Activated CD8-positive, alpha-beta memory T cell treated with anti-CD3 and anti-CD28 coated beads for 36 hours (primary cell): ENCODE data around the gene NHLH1. TPM values are rescaled to one million over a fixed set of nuclear protein-coding genes. Genes with fewer than 3 reads are reported as not detected.
"Not testable (repeated sequence)": the region's sequence is repeated elsewhere in the genome, so short reads cannot be mapped to it uniquely, and the experiment has no call there.

Experiments used
- CTCF ChIA-PET: fragments of 350-600 bp; sonication (Branson Sonifier 250); formaldehyde crosslinking; loops from one replicate; lab custom pipeline; 2021; ENCODE audit warnings: antibody characterized with exemption; lab: Charles Lee
- POLR2A ChIA-PET: fragments of 350-600 bp; sonication (Branson Sonifier 250); formaldehyde crosslinking; loops from one replicate; lab custom pipeline; 2021; ENCODE audit warnings: antibody characterized with exemption; lab: Charles Lee
- total RNA-seq, 2 experiments: library from RNA; stranded (reverse); gene quantifications; one replicate each; pipeline ENCODE4 v1.2.3, GENCODE V29; 2021

Gene NHLH1
- total RNA-seq, 2 experiments from 2014 or later = 0.46 to 0.59 TPM

DNA sequence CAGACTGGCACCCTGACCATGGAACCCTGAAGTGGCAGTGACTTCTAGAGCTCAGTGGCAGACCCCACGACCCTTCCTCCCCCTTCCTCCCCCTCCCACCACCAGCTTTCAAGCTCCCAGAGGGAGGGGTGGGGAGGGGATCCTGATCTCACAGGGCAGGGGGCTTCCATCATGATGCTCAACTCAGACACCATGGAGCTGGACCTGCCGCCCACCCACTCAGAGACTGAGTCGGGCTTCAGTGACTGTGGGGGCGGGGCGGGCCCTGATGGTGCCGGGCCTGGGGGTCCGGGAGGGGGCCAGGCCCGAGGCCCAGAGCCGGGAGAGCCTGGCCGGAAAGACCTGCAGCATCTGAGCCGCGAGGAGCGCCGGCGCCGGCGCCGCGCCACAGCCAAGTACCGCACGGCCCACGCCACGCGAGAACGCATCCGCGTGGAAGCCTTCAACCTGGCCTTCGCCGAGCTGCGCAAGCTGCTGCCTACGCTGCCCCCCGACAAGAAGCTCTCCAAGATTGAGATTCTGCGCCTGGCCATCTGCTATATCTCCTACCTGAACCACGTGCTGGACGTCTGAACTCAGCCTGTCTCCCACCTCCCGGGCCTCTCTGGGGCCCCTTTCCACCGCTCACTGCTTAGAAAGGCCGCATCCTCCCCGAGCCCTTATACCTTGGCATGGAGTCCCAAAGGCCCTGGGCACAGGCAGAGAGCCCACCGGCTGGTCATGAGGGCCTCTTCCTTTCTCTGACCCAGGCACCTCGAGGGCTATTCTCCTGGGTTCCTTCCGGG is 3.9 kb downstream of the NHLH1 start:
- ChIA-PET CTCF (interaction anchor here (1.5 kb wide), 1 partner anchor 80 kb away, joined by 3 read pairs; no protein-coding TSS in a partner anchor), POLR2A (no interaction called here)

DNA sequence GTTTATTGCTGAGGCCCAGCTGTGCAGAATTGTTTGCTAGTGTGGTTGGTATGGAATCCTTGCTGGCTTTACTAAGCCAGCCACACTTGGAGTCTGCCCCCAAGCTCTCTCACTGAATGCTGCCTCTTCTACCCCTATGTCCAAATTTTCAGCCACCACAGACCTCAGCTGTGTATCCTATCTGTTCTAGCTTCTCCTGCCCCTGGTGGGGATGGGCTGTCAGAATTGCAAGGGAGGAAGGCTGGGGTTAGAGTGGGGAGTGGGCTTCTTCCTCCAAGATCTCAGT is 4.4 kb downstream of the NHLH1 start:
- ChIA-PET CTCF (interaction anchor here (1.5 kb wide), 1 partner anchor 80 kb away, joined by 3 read pairs; no protein-coding TSS in a partner anchor), POLR2A (no interaction called here)

DNA sequence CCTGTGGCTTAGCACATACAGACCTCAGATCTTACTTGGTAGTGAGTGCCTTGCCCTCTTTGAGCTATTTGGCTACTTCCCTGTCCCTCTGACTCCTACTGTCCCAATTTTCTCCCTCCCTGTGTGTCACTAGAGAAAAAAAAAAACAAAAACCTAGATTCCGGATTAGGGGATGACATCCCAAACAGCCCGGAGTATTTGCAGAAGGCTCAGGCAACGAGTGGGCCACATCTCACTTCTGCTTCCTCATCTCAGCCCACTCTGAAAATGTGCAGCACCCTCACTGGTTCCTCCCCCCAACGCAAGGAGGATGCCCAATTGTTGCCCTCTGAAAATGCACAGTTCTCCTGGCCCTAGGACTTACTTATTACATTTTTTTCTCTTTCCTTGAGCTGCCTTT is 4.9 kb downstream of the NHLH1 start:
- POLR2A ChIA-PET = no interaction called here
- CTCF ChIA-PET = interaction anchor here (1.5 kb wide), 1 partner anchor 81 kb away, joined by 3 read pairs; no protein-coding TSS in a partner anchor

DNA sequence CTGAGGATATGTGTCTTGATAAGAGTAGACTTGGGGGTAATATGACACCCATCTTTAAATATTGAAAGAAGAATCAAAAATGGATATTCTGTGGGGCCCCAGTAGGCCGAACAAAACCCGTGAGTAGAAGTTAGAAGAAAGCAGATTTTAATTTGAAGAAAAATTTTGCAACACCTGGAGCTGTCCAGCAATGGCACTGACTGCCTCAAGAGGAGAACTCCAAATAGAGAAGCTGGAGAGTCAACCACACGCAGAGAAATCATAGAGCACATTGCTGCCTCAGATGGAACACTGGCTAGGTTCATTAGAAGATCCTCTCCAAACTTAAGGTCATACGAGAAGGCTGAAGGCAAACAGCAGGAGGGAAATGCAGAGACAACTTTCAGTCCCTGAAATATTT is 6.8 kb downstream of the NHLH1 start:
- POLR2A ChIA-PET = no interaction called here
- CTCF ChIA-PET = interaction anchor here (2.9 kb wide), 1 partner anchor 19 kb away, joined by 8 read pairs; no protein-coding TSS in a partner anchor

DNA sequence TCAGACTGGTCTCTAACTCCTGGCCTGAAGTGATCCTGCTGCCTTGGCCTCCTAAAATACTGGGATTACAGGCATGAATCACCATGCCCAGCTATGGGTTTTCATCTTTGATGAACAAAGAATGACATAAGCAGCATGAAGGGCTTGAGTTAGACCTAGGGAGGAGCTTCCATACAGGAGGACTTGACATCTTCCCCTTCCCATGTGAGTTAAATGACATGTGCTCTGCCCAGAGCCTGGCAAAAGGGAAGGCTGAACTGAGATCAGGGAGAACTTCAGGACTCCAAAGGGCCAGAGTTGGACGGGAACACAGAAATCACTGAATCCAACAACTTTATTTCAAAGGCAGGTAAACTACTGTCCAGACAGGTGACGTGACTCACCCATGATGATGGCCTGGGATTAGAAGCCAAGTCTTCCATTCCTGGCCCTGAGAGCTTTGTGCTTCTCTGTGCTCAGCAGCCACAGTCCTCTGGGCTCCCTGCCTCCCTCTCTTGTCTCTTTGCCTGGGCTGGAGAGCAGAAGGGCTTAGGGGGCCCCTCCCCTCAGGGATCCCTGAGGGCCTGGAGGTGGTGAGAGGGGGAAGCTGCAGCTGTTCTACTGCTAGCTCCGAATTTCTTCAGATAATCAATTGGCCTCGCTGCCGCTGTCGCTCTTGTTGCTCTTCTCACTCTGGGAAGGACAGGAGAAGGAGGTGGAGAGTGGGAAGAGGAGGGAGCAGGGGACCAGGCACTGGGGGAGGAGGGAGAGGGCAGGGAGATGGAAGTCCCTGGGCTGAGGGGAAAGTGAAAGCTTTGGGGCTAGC is 7.6 kb downstream of the NHLH1 start:
- ChIA-PET POLR2A (no interaction called here), CTCF (interaction anchor here (0.6 to 2.9 kb wide), 5 partner anchors 20 to 182 kb away, joined by 3 to 8 read pairs (median 4); no protein-coding TSS in a partner anchor)

DNA sequence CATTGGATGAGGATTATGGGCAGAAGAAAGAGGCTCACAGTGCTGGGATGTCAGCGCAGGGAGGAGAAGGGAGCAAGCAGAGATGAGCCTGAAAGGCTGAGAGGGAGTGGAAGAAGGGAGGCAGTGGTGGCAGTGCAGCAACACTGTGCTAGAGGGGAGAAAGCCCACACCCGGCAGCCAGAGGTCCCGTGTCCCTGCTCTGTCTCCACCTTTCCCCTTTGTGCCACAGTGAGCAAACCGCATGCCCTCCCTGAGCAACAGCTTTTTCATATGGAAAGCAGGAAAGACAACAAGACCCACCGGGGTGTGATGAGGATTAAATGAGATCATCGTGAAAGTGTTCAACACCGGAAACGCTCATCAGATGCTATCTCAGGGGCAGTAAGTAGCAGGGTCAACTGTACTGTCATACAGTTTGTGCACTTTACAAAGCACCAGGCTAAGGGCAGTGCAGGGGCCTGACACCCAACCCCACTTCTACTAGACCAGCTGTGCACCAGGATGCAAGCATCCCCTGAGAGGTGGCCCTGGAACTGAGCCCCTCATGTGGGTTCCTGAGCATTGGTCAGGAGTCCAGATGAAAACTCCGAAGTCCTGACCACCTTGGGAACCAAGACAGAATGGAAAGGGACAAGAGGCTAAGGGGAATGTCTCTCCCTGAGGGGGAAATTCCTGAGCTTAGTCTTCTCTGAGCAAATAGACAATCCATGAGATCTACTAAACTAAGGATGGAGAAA is 9.1 kb downstream of the NHLH1 start:
- CTCF ChIA-PET = interaction anchor here (0.7 to 3.8 kb wide), 12 partner anchors 10 to 275 kb away, joined by 3 to 20 read pairs (median 4); no protein-coding TSS in a partner anchor

DNA sequence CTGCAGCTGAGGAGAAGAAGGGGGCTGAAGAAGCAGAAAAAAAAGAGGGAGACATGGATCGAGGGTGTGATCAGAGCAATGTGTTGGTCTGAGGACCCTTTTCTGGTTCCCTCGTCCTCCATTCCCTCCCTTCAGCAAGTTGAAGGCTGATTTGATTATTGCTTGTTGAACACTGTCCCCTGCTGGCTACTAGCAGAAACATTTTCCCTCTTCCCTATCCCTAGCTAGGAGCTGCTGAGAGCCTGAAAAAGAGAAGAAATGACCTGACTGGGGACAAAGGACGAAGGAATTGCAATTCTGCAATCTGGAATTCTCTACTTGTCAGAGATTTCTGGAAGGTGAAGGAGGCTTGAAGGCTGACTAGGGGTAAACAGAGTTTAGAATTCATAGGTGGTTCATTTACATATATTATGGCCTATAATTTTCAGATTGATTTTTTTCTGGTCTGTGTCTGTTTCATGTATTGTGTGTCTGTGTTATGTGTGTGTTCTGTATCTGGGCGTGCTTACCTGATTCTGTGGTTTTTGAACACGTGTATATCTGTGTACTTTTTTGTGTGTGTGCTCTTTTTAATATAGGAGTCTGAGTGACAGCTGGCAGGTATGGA is 9.8 kb downstream of the NHLH1 start:
- POLR2A ChIA-PET = interaction anchor here (0.6 kb wide), 1 partner anchor 21 kb away, joined by 3 read pairs; no protein-coding TSS in a partner anchor
- CTCF ChIA-PET = interaction anchor here (0.6 to 3.8 kb wide), 13 partner anchors 11 to 276 kb away, joined by 3 to 20 read pairs (median 4); no protein-coding TSS in a partner anchor

More for the DNA sequence above, 9.1 kb downstream of the NHLH1 start:
- POLR2A ChIA-PET = no interaction called here

DNA sequence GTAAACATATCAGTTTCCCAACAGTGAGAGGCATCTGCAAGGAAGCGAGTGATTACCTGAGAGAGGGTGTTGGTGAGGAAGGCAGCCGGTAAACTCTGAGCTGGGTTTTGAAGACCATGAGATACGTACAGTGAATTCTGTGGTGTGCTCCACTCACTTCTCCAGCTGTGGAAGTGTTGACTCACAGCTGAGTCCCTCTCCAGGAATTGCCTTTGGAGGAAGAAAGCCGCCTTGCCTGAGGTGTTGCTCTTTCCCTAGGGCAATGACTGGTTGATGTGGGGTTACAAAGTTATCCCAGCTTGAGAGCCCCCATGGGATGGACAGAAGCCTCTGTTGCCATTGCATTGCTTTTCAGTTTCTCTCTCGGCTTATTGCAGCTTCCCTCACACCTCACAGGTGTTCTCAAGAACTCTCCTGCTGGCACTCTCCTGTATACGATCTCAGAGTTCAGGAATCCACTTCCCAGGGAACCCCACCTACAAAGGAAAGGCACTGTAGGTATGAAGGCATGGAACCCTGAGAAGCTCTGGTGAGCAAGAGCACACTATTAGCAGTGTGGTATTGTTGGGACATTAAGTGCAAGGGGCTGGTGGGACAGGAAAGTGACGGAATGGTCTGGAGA is 10.8 kb downstream of the NHLH1 start:
- CTCF ChIA-PET = interaction anchor here (0.6 to 3.8 kb wide), 7 partner anchors 17 to 277 kb away, joined by 3 to 20 read pairs (median 5); no protein-coding TSS in a partner anchor
- POLR2A ChIA-PET = no interaction called here

DNA sequence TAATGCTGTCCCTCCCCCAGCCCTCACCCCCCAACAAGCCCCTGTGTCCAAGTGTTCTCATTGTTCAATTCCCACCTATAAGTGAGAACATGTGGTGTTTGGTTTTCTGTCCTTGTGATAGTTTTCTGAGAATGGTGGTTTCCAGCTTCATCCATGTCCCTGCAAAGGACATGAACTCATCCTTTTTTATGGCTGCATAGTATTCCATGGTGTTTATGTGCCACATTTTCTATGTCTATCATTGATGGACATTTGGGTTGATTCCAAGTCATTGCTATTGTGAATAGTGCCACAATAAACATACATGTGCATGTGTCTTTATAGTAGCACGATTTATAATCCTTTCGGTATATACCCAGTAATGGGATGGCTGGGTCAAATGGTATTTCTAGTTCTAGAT is 17.9 kb downstream of the NHLH1 start:
- POLR2A ChIA-PET, CTCF ChIA-PET: not testable (repeated sequence)

DNA sequence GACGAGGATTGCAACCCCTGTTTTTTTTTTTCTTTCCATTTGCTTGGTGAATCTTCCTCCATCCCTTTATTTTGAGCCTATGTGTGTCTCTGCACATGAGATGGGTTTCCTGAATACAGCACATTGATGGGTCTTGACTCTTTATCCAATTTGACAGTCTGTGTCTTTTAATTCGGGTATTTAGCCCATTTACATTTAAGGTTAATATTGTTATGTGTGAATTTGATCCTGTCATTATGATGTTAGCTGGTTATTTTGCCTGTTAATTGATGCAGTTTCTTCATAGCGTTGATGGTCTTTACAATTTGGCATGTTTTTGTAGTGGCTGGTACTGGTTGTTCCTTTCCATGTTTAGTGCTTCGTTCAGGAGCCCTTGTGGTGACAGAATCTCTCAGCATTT is 21.5 kb downstream of the NHLH1 start:
- POLR2A ChIA-PET = not testable (repeated sequence)
- CTCF ChIA-PET = interaction anchor here (0.6 kb wide), 2 partner anchors 153 to 308 kb away, joined by 3 read pairs; no protein-coding TSS in a partner anchor

DNA sequence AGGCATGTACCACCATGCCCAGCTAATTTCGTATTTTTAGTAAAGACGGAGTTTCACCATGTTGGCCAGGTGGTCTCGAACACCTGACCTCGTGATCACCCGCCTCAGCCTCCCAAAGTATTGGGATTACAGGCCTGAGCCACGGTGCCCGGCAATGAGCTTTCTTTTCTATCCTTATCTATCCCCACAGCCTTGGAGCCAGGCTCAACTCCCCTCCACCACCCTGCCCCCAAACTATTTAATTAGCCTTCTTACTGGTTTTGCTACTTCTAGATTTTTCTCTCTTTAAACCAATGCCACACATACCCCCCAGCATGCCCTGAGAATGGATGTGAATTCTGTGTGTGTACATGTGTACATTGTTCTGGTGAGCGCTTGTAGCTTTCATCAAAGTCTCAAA is 27.8 kb downstream of the NHLH1 start:
- ChIA-PET POLR2A (no interaction called here), CTCF (no interaction called here)

DNA sequence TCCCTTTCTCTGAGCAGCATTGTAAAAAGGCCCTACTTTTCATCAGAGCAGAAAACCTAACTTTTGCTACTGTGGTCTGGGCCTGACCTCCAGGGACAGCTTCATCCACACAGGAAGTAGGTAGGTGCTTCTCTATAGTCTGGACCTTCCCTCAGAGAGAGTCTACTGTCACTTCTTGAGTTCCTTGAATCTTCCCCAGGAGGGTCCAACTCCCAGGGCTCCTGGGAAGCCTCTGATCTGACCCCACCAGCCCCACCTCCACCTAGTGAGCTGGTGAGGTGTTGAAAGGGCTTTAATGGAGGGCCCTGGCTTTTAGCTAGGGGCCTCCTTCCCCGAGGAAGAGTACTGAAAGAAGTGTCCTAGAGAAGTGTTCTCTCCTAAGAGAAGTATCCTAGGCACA is 30.8 kb downstream of the NHLH1 start:
- CTCF ChIA-PET = interaction anchor here (1.9 kb wide), 1 partner anchor 21 kb away, joined by 6 read pairs; no protein-coding TSS in a partner anchor
- POLR2A ChIA-PET = no interaction called here

DNA sequence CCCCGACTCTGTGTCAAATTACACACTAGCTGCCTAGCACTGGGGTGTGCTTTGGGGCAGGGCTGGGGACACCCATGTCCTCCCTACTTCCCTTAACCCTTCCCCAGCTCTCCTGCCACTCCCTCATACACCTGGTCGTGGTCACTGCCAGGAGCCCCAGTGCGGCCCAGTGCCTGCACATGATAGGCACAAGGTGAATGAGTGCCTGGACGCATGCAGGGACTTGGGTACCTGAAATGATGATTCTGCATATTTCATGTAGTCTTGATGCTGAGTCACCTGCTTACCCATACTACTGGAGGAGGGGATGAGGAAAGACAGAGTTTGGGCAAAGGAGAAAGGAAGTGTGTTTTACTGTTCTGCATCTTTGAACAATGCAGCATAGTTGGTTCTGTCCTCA is 32.0 kb downstream of the NHLH1 start:
- CTCF ChIA-PET = no interaction called here
- POLR2A ChIA-PET = no interaction called here

DNA sequence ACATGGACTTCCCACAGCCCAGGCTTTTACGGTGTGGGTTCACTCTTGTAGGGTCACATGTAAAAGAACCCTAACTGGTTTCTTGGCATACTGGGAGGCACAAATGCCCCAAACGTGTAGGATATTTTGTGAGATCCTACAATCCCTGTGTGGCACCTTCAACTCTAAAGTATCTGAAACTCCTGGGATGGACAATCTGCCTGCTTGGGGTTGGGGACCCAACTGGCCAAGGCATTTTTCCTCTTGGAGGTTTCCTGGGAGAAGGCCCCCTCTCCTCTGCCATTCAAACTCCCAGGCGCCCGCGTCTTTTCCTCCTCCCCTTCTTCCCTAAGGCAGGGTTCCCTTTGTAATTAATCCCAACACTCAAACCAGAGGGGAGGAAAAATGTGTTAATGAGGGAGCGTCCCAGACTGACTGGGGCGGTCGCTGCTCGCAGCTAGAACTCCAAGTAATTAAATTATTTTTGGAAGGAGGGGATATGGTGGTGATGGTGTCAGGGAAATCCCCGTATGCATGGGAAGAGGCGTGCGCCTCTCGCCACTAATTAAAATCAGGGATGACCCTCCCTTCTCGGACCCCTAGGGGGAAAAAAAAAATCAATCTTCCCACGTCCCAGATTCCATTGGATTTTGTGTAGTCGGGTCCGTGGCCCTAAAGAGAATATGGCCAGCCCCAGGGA is 32.8 kb downstream of the NHLH1 start:
- ChIA-PET CTCF (no interaction called here), POLR2A (no interaction called here)

DNA sequence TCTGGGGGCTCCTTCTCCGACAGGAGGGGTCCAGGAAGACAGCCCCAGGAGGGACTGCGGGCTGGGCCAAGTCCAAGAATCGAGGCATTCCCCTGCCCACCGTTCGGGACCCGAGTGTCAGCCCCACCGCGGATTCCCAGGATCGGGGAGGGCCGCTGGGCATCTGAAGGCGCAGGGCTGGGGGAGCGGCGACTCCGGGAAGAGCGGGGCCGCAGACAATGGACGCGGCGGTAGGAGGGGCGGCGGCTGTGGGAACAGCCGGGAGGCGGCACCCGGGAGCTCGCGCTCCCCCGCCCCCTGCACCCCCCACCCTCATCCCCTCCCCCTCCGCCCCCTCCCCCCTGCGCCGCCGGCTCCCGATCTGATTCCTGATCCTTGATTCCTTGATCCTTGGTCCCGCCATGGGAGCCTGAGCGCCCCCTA is 33.4 kb downstream of the NHLH1 start, which contains the start of gene VANGL2:
Gene VANGL2 (plus strand): TSS at position 342 of the 423 bp plus-strand sequence. CDS start 15,274 bp downstream, outside the sequence.
- POLR2A ChIA-PET = no interaction called here
- CTCF ChIA-PET = no interaction called here

DNA sequence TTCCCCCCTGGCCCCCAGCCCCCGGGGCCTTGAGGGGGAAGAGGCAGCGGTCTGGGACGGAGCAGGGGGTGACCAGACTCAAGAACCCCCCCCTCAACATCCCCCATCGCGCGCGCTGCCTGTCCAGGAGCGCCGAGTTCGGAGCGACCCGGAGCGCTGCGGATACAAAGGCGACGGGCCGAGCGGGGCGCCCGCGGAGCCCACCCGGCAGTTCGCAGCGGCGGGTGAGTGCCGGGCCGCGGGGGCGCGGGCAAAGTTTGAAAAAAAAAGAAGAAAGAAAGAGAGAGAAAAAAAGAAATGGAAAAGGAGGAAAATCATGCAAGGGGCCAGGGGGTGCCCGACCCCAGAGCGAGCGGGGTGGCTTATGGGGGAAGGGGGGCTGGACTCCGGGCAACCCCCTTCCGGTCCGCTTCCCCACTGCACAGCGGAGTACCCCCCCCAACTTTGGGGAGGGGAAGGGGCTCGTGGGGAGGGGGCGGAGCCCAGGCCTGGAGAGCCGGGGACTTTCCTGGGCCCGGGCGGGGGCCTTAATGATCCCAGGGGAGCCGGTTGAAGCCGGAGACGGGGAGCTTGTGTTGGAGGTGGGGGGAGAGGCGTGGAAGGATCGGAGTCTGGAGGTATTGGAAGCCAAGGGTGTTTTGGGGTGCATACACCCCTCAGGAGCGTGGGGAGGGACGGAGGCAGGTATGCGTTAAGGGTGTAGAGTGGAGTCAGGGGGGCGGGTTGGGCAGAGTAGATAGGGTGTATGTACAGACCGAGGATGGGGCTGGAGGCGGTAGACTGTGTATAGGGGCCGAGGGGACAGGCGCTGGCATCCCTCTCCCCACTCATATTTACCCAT is 34.0 kb downstream of the NHLH1 start:
- POLR2A ChIA-PET = no interaction called here

DNA sequence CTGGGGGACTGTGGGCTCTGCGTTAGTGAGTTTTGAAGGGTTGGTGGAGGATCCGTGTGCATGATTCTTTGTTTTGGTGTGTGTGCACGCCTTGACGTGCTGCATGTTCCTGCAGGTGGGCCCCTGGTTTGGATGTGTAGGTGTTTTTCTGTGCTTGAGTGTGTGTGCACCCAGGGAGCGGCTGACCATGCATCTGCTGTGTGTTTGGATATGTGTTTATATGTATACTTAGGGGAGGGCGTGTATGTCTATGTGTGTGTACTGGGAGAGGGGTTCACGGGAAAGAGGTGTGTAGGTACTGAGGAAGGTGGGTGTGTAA is 34.6 kb downstream of the NHLH1 start:
- CTCF ChIA-PET = no interaction called here
- POLR2A ChIA-PET = no interaction called here

More for the DNA sequence above, 34.0 kb downstream of the NHLH1 start:
- CTCF ChIA-PET = no interaction called here
